ENCODE results near the gene SOX13.

SOX13 gene

GRCh38 chr1:204131978-204132377 lies 59.1 kb downstream of the SOX13 start:
- Histone ChIP-seq H3K4me2 (no peak overlapping the region), H3K4me1 (ENCODE audit: low read depth, poor library complexity, severe bottlenecking) (peaks cover 3% of the 10 kb centered on the region), H4K20me1 (ENCODE audit: insufficient read depth) (no peaks in the 10 kb centered on the region), H3K27ac (no peak overlapping the region), H2AFZ (ENCODE audit: low read depth) (no peak overlapping the region), H3K9ac (no peak overlapping the region), H3K27me3 (ENCODE audit: insufficient read depth, low read depth) (no peaks in the 10 kb centered on the region), H3K4me3 (IDR thresholded peaks at IDR 0.05; ENCODE audit: insufficient read depth, low read depth, low read length) (no peak overlapping the region), H3K36me3 (ENCODE audit: insufficient read depth) (no peaks in the 10 kb centered on the region), H3K79me2 (ENCODE audit: insufficient read depth, low read depth) (no peaks in the 10 kb centered on the region)
- no peak for TF ChIP-seq CTCF (conservative IDR thresholded peaks at IDR 0.05; ENCODE audit: low read depth, low read length)

GRCh38 chr1:204132718-204133117 lies 59.8 kb downstream of the SOX13 start:
- Histone ChIP-seq H4K20me1 (ENCODE audit: insufficient read depth) (no peaks in the 10 kb centered on the region), H2AFZ (ENCODE audit: low read depth) (no peak overlapping the region), H3K4me2 (no peak overlapping the region), H3K79me2 (ENCODE audit: insufficient read depth, low read depth) (no peaks in the 10 kb centered on the region), H3K36me3 (ENCODE audit: insufficient read depth) (no peaks in the 10 kb centered on the region), H3K4me3 (IDR thresholded peaks at IDR 0.05; ENCODE audit: insufficient read depth, low read depth, low read length) (no peak overlapping the region), H3K27me3 (ENCODE audit: insufficient read depth, low read depth) (no peaks in the 10 kb centered on the region), H3K4me1 (ENCODE audit: low read depth, poor library complexity, severe bottlenecking) (peaks cover 3% of the 10 kb centered on the region), H3K27ac (no peak overlapping the region), H3K9ac (no peak overlapping the region)
- no peak for TF ChIP-seq CTCF (conservative IDR thresholded peaks at IDR 0.05; ENCODE audit: low read depth, low read length)

GRCh38 chr1:204134103-204134502 lies 61.2 kb downstream of the SOX13 start:
- Histone ChIP-seq H3K27ac (no peak overlapping the region), H3K27me3 (ENCODE audit: insufficient read depth, low read depth) (peaks cover 4% of the 10 kb centered on the region; the same call in 1 of the 2 replicates), H3K4me1 (ENCODE audit: low read depth, poor library complexity, severe bottlenecking) (peaks cover 3% of the 10 kb centered on the region), H4K20me1 (ENCODE audit: insufficient read depth) (no peaks in the 10 kb centered on the region), H3K36me3 (ENCODE audit: insufficient read depth) (no peaks in the 10 kb centered on the region), H2AFZ (ENCODE audit: low read depth) (no peak overlapping the region), H3K4me2 (no peak overlapping the region), H3K9ac (no peak overlapping the region), H3K4me3 (IDR thresholded peaks at IDR 0.05; ENCODE audit: insufficient read depth, low read depth, low read length) (no peak overlapping the region), H3K79me2 (ENCODE audit: insufficient read depth, low read depth) (no peaks in the 10 kb centered on the region)
- no peak for TF ChIP-seq CTCF (conservative IDR thresholded peaks at IDR 0.05; ENCODE audit: low read depth, low read length)

GRCh38 chr1:204136814-204137213 lies 63.9 kb downstream of the SOX13 start:
- Histone ChIP-seq H3K27ac (no peak overlapping the region), H3K4me2 (no peak overlapping the region), H3K27me3 (ENCODE audit: insufficient read depth, low read depth) (peaks cover 4% of the 10 kb centered on the region; the same call in 1 of the 2 replicates), H3K9ac (no peak overlapping the region), H2AFZ (ENCODE audit: low read depth) (no peak overlapping the region), H3K79me2 (ENCODE audit: insufficient read depth, low read depth) (no peaks in the 10 kb centered on the region), H3K4me1 (ENCODE audit: low read depth, poor library complexity, severe bottlenecking) (no peaks in the 10 kb centered on the region), H4K20me1 (ENCODE audit: insufficient read depth) (no peaks in the 10 kb centered on the region), H3K36me3 (ENCODE audit: insufficient read depth) (no peaks in the 10 kb centered on the region), H3K4me3 (IDR thresholded peaks at IDR 0.05; ENCODE audit: insufficient read depth, low read depth, low read length) (no peak overlapping the region)
- no peak for TF ChIP-seq CTCF (conservative IDR thresholded peaks at IDR 0.05; ENCODE audit: low read depth, low read length)
